GM18909 (cell line): Measurements from ENCODE around the gene CTSZ.

ENCODE experiments used
- ATAC-seq: cut with Tn5 transposase; IDR thresholded peaks from one replicate; pipeline ENCODE4 v1.9.1; 2021; ENCODE audit warnings: mild to moderate bottlenecking; ENCODE audit not compliant: unreplicated experiment, poor library complexity

Gene CTSZ

DNA sequence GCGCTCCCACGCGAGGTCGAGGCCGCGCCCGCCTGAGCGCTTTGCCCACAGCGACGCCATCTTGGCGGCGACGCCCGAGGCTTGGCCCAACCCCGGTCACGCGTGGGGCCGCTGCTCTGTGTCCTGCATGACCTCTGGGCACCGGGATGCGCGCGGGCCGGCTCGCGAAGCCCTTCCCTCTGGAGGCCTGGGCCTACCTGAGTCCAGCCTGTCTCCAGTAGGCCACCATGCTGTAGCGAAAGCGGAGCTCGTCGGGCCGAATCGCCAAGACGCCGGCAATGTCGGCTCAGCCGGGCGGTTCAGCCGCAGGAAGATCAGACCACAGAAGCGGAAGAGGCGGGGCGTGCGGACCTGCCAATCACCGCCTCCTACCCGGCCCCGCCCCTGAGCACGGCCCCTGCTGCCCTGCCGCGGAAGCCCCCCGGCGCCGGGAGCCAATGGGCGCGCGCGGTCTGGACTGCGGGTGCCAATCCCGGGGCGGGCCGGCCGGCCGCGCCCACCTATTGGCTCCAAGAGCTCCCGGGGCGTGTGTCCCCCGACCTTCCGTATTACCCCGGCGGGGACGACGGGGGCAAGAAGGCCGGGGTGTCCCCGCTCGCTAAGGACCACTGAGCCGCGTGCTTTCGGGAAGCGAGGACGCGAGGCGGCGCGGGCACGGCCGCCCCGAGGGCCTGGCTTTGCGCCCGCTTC, 25.1 kb upstream of the CTSZ start, which contains the start of gene ATP5F1E:
ATP5F1E (minus strand) TSS at position 313 of the 690 bp plus-strand sequence; CDS start at position 229, 84 bp downstream.
- peak; percentile 94 for ATAC-seq

- no peak for ATAC-seq
Observed at GRCh38 chr20:59031564-59032022, 24.5 kb upstream of the CTSZ start.

GRCh38 chr20:59030911-59031563, 24.0 kb upstream of the CTSZ start:
- ATAC-seq = no peak

GRCh38 chr20:59028812-59029211, 21.8 kb upstream of the CTSZ start:
- no peak for ATAC-seq

DNA sequence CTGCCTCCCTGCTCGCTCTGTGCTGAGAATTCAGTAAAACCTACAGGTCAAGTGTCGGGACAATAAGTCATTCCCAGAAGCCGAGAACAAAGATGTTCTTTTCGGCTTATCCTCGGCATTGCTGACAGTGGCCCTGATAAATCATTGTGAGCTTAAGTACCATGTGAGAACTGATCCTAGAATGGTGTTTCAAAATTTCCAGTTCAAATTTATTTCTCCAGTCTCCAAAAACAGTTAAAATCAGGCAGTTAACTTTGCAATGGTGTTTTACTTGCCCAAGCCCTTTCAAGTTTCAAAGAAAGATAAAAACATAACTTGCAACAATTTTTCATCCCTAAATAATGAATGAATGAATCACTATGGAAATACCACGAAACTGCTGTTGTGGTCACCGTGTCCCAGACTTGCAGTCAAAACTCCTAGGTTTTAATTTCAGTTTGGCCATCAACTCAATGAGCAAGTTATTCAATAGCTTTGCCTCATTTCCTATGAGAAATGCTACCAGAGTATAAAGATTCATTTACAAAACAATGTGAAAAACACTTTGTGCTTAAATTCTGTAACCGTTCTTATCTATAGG, 20.8 kb upstream of the CTSZ start:
- no peak for ATAC-seq

DNA sequence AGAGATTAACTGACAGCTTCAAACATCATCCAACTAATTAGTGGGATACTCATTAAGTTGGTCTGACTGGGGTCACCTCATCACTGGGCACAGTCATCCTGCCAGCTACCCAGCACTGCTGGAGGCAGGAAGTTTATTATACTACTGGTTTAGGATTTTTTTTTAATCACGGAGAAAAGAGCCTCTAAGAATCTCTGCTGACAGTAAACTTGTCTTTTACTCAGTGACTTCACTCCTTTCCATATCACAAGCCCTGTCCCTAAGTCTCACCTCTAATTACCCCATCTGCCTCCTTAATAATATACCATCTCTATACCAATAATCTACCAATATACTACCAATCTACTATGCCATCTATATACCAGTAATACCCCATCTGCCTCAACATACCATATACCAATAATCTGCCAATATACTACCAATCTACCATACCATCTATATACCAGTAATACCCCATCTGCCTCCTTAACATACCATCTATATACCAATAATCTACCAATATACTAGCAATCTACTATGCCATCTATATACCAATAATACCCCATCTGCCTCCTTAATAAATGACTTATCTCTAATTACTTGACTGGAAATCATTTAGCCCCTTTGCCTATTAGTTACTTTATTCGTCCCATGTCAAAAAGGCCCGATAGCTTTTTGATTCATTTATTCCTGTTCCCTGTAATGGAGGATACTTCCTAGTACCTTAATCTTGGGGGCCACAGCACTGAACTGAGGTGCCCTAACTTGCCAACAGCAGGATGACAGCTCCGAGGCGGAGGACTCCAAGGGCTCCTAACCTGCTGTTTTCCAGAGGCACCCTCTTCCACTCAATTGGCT, 20.1 kb upstream of the CTSZ start:
- ATAC-seq = no peak

DNA sequence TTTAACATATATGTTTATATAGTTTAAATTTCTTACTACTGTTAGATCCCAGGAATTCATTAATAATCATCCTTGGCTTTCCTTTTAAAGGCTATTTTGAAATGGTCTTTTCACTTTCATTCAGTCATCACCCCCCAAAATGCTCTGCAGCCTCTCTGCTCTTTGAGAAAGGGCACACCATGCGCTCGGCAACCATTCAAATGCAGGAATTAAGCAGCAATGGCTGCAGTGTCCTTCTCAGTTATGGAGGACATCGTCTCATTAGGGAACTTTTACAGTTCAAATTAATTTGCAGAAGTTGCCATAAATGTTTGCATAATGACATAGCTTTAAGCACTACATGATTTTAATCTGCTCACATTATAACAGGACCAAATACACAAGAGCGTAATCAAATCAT, 18.5 kb upstream of the CTSZ start:
- no peak for ATAC-seq

DNA sequence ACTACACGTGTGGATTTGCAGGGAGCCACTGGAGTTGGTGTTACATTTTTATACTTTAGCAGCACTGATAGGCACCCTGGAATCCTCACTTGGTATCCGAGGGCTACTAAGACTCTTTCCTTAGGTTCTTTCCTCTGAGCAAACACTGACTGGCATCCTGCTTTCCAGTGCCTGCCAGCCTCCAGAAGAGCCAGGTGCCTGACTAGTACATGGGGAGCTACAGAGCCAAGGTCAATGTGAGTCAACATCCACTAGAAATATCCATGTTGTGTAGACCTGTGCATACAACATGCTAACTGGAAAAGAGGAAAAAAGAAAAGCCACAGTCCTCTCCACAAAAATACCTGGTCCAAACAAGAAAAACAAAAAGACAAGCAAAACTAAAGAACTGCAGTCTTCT, 18.0 kb upstream of the CTSZ start:
- ATAC-seq = no peak

DNA sequence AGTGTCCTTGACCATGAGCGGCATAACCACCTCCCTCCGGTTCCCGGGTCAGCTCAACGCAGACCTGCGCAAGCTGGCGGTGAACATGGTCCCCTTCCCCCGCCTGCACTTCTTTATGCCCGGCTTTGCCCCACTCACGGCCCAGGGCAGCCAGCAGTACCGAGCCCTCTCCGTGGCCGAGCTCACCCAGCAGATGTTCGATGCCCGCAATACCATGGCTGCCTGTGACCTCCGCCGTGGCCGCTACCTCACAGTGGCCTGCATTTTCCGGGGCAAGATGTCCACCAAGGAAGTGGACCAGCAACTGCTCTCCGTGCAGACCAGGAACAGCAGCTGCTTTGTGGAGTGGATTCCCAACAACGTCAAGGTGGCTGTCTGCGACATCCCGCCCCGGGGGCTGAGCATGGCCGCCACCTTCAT, 17.1 kb upstream of the CTSZ start:
- ATAC-seq = no peak

DNA sequence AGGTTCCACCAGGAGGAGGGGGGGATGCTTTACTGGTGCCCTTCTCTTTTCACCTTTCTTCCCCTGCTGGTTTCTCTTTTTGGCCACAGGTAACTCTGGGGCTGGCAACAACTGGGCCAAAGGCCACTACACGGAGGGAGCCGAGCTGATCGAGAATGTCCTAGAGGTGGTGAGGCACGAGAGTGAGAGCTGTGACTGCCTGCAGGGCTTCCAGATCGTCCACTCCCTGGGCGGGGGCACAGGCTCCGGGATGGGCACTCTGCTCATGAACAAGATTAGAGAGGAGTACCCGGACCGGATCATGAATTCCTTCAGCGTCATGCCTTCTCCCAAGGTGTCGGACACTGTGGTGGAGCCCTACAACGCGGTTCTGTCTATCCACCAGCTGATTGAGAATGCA, 16.6 kb upstream of the CTSZ start:
- no peak for ATAC-seq

DNA sequence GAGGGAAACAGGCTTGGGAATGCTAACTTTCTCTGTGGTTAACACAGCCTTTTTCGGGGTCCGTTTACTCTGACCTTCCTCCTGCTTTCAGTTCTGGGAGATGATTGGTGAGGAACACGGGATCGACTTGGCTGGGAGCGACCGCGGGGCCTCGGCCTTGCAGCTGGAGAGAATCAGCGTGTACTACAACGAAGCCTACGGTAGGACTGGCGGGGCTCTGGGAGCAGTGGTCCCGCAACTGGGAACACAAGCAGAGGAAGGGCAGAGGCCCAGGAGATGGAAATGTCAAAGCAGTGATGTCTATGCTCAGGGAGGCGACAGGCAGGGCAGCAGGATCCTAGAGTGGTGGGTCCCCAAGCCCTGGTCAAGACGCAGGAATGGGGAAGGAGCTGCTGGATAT, 15.7 kb upstream of the CTSZ start:
- no peak for ATAC-seq

DNA sequence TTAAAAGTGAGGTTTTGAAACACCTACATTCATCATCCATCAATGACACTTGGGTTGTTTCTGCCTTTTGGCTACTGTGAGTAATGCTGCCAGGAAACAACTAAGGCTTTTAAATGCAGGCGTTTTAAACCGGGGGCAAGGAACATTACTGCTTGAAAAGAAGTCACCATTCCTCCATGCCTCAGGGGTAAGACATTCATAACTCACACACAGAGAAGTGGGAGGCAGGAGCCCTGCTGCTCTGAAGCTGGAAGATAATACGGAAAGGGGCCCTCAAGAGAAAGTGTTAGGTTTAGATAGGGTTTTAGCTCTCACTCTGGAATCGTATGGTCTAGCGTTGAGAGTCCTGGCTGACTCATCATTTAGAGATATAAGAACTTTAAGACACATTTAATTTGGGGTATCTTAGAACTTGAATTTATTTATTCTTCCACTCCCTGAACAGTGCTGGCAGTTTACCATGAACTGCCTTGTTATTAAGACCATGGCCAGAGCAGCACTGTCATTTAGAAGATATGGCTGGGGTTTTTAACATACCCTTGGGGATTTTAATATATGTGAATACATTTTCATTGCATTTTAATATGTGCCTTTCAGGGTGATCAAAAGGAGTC, 14.0 kb upstream of the CTSZ start:
- no peak for ATAC-seq

DNA sequence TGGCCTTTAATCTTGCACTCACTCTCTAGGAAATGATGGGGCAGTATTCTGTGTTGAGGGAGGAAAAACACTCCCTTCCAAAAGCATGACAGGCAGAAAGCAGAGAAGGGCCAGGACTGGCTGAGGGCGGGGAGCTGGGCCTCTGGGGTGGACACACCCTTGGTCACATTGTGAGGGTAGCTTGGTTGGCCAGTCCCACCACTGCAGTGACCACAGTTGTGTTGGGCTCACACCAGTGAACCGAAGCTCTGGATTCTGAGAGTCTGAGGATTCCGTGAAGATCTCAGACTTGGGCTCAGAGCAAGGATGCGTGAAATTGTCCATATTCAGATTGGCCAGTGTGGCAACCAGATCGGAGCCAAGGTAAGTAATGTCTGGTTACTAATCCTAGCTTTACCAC, 12.2 kb upstream of the CTSZ start, which contains the start of gene TUBB1:
TUBB1 (plus strand) TSS at position 213 of the 400 bp plus-strand sequence; CDS start at position 307, 94 bp downstream.
- no peak for ATAC-seq

- ATAC-seq = no peak
Observed at GRCh38 chr20:59018817-59019216, 11.8 kb upstream of the CTSZ start.

- no peak for ATAC-seq
Observed at GRCh38 chr20:59017493-59018231, 10.6 kb upstream of the CTSZ start.

DNA sequence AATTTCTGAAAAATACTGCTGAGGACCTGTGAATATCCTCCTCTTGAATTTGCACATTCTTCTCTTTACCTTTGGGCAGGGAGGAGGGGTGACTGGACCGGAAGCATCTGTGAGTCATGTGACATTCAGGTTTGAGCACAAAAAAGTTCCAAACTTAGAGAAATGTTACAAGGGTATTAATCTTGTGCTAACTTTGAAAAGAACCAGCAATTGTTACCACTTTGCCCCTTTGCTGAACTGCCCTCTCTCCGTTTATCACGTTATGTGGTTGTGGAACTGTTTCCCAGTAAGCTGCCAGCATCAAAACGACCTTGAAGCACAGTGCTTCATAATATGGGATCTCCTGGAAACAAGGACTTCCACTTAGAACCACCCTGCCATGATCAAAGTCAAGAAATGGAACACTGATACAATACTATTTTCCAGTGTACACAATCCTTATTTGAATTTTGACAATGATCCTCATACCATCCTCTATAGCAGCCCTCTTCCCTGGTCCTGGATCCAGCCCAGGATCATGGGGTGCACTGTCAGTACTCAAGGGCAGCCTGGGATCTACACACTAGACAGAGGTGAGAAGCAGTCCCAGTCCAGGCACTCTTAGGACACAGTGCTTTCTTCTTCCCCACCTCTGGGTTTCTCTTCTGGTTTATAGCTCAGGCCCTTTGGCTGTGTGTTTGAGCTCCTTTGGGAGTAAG, 9.9 kb upstream of the CTSZ start:
- ATAC-seq = no peak

GRCh38 chr20:59015812-59016711, 9.0 kb upstream of the CTSZ start:
- ATAC-seq = no peak

- no peak for ATAC-seq
Observed at GRCh38 chr20:59015411-59015810, 8.4 kb upstream of the CTSZ start.
